Spleen (tissue), 7 donors: ENCODE data around the gene RHOB.

ENCODE experiments used
- POLR2A ChIP-seq, 3 donors: fragments of 450-650 bp; IDR thresholded peaks; one replicate each; pipeline ENCODE4 v1.5.1; 2017; ENCODE audit warnings: antibody characterized with exemption in 3 of 3, mild to moderate bottlenecking in 1 of 3
- TF ChIP-seq, protein P1 (sequence below), 11 experiments: fragments of 200-600 bp in 7 of 11; fragments of 450-650 bp in 4 of 11; sonication (generic) in 4 of 11; IDR thresholded peaks in 8 of 11; conservative IDR thresholded peaks in 3 of 11; 1 replicate in 7 of 11; 2 replicates in 4 of 11; pipeline versions ENCODE4 v1.4.0 to v1.8.0; 2016 to 2021; ENCODE audit warnings: antibody characterized with exemption in 11 of 11, inconsistent platforms in 4 of 11, mild to moderate bottlenecking in 1 of 11
- donor health status: DM: no; HTN: no; CAD: no; lungs with moderate emphysema.
- donor health status: DM: no; HTN: no; CAD: no.
- donor health status: DM: no; HTN: no; CAD: no.

- TF ChIP-seq, protein P1, sequence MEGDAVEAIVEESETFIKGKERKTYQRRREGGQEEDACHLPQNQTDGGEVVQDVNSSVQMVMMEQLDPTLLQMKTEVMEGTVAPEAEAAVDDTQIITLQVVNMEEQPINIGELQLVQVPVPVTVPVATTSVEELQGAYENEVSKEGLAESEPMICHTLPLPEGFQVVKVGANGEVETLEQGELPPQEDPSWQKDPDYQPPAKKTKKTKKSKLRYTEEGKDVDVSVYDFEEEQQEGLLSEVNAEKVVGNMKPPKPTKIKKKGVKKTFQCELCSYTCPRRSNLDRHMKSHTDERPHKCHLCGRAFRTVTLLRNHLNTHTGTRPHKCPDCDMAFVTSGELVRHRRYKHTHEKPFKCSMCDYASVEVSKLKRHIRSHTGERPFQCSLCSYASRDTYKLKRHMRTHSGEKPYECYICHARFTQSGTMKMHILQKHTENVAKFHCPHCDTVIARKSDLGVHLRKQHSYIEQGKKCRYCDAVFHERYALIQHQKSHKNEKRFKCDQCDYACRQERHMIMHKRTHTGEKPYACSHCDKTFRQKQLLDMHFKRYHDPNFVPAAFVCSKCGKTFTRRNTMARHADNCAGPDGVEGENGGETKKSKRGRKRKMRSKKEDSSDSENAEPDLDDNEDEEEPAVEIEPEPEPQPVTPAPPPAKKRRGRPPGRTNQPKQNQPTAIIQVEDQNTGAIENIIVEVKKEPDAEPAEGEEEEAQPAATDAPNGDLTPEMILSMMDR (IDR thresholded peaks at IDR 0.05 in 8 of 11, conservative IDR thresholded peaks at IDR 0.05 in 3 of 11), result no peak
- TF ChIP-seq POLR2A (IDR thresholded peaks at IDR 0.05), result no peak
Measured at GRCh38 chr2:20465716-20466394, 19.0 kb downstream of the RHOB start.
